EL (cell line): Measurements from ENCODE around the gene RBMS1.

Experiments
- DNase-seq: peaks from one replicate; pipeline ENCODE4 v3.0.0-alpha.2; 2016

The RBMS1 gene

DNA sequence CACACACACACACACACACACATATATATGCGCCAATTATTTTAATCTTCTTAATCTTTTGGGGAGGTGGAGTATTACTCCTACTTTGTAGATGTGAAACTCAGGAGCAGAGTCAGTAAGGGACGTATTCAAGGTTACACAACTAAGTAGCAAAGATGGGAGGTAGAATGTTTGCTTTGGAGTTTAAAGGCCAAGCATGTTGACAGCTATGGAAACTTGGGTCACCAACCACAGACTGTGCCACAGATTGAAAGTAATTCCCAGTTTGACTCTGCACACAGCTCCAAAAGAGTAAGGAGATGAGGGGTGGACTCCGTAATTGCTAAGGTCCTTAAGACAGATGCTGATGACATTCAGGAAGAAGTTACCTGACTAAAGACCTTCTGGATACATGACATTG lies 168.7 kb downstream of the RBMS1 start:
- no peak for DNase-seq

DNA sequence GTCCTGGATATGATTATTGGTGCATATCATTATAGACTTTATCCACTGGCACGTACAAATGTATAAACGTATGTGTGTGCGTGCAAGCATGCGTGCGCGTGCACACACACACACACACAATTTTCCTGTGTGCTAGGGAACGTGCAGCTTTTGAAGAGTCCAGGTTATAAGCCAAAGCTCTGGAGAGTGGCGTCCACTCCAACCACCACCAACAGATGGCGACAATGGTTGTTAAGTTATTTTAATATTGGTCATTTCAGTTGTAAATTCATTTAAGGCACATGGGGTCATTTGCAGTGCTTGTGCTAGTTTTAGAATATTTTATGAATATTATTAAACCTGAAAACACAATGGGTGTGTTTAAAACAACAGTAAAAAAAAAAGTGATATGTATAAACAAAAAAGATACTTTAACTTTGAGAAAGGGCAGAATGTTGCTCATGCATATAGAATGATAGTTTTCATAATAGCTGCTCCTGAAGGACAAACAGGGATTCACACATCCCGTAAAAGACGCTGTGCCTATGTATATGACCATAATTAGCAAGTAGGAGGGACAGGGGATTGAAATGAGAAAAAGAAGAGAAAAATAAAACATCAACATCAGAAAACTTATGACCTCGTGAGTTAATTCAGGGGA lies 169.3 kb downstream of the RBMS1 start:
- DNase-seq = peak; percentile 53

DNA sequence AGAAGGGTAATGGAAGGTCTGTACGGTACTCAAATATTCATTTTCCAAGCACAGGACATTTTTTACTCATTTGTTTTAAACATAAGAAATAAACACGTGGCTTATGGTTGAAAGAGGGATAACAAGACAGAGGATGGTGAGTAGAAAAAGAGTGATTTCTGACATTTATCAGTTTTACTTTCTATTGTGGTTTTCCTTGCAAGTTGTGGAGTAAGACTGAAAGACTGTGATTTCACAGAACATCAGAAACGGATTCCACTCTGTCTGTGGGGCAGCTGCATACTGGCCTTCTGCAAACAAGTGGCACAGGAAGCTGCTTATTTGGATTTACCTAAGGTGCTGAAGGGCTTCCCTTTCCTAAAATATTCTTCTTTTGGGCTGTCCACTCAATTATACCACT lies 171.3 kb downstream of the RBMS1 start:
- no peak for DNase-seq

DNA sequence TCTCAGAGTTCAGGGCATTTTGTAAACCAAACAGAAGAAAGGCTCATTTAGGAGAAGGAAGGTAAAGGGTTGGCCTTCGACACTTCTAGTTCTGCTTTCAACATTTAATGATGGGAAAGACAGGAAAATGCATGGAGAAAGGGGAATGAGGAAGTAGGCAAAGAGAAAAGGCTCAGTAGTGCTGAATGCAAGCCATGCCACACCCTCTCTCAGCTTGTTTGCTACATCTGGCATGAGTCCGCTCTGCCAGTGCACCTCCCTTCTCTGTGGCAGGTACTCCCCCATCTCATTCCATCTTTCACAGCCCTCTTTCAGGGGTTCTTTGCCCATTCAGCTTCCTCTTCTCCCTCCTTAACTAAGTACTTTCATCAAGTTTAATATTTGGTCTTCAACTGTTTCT lies 172.6 kb downstream of the RBMS1 start:
- DNase-seq = no peak

DNA sequence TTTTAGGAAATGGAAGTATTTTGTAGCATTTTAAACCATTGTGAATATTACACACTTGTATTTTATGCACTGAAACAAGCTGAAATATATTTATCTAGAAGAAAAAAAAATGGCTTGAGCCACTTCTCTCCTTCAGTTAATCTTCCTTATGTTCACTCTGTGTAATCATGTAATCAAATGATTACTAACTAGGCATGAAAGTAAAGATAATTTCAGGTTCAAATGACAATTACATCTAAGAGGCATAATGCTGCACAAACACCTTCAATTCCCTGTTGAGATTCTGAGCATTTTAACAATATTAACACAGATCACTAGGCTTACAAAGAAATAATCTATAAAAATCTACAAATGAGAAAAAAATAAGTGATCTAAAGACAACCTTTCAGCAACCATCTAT lies 173.9 kb downstream of the RBMS1 start:
- DNase-seq = no peak

DNA sequence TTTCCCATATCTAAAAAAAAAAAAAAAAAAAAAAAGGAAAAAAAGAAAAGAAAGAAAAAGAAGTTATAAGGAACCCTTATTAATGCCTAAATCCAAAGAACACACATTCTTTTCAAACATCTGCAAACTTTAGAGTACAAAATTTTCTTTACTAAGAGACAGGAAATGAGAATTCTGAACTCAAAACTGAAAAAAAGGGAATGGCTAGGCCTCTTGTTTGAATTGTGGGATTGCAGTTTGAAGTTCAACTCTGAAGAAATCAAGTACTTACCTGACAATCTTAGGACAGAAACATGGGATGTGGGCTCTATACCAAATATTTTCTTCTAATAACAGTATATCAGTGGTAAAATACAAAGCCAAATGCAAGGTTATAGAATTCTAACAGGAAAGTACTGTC lies 175.4 kb downstream of the RBMS1 start:
- DNase-seq = no peak

DNA sequence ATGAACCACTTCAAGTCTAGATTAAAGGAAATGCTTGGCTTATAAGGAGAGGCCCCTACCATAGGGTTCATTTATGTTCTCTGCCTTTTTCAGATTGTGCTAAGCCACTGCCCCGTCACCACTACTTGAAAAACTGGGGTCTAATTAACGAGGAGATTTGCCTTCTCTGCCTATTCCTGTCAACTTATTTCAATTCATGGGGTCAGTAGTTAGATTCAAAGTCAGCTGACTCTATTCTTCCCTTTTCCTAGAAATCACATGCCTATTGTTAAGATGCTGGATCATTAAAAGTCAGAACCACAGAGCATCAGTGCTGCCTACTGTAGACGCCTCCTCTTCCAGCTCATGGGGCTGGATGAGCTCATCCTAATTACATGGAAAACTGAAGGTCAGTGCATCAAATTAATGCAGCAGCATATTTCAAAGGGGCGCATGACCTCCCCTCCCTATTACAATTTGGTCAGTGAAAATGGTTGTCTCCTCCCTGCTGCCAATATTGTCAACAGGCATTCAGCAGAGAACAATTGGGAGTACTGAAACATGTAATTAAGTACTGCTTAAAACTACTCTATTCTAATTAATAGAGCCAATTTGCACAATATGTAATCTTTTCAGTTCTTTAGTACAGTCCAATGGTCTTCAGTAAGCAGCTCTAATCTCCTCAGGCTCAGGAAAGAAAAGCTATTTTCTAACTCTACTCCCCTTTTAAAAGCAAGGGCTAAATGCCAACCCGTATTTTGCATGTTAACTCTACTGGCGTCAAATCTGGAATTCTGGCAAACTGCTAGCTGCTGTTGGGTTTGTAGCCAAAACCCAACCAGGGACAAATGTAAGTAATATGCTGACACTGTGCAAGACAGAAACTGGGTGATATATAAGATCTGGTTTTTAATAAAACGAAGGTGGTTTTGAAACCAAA lies 176.2 kb downstream of the RBMS1 start:
- no peak for DNase-seq

DNA sequence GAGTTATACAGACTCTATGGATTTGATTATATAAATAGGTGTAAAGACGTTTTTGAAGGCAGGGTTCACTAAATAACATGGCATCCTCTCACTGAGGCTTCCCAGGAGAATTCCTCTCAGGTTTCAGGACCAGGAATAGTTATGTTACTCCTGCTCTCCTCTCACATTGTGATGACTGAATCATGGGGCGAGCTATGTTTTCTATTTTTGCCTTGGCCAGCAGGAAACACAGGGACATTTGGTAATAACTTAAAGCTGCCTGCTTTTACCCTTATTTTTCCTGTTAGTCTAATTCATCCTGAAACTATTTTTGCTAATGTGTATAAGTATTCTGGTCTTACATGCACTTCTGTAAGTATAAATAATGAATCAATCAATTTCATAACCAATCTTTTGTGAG lies 178.3 kb downstream of the RBMS1 start:
- peak; percentile 32 for DNase-seq

DNA sequence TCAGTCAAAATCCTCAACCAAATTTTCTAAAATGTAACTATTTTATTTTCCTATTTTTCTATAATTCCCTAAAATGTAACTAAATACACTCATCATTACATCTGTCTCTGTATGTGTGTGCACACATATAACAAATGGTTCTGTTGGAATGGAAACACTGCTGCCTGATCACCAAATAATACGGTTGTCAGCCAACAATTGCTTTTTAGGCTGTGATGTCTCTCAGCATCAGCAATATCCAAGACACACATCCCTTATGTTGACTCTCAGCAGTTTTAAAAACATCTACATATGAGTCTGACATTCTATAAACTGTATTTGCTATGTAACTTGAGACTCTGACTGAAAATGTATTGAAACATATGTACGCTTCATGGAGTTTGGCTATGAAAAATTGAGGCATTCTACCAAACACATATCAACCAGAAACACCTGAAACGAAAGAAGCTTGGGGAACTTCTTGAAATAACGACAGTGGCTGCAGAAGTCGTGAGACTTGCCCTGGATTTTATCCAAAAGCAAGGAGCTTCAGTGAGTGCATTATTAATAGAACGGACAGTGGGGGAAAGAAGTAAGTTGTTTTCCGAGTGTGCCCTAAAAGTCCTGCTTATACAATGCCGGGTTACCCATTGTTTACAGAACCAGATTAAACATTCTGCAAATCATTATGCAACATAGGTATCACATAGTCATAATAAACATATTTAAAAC lies 183.3 kb downstream of the RBMS1 start:
- DNase-seq = no peak

DNA sequence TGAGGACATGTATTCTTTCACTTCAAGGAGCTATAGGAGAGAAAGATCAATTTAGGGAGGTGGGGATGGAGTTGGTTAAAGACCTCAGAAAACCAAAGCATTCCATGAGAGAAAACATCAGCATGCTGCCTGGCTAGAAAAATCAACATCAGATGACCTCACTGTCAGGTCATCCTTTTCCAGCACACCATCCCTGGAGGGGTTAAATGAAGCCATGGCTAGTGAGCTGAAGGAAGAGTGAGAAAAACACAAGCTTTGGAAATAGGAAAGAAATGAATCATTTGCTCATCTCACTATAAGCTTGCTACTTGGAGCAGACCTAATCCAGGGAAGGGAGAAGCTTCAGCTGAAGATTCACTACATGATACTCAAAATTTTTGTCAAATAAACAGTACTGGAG lies 184.0 kb downstream of the RBMS1 start:
- DNase-seq = peak; percentile 81

DNA sequence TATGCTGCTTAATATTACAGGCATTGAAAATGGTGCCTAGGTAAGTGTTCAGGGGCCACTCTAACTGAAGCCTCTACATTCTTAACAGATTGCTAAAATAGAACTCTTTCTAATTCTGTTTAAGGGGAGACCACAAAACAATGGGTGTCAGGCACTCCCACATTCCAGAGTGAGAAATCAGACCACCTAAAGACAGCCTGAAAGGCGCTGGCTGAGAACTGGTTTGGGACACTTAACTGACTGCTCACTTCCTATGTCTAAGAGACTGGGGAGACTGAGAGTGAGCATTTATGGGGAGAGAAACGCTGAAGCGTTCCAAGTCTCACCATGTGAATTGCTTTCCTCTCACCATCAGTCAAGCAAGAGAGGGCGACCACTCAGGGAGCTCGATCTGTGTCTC lies 184.7 kb downstream of the RBMS1 start:
- DNase-seq = peak; percentile 93

DNA sequence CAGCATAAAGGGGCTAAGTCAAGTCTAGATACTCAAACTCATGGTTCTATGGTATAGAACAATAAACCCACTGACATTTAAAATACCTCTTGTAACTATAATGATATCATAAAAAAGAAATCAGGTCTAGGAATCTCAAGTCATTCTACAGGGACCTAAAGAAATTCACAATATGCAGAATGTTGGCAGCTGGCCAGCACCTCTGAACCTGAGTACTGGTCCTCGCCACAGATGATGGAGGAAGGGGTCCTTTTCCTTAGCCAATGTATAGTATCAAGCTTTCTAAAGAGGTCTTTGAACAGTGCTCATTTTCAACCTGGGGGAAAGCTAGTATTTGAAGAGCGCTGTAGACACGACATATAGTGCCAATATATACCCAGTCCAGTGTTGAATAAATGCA lies 185.1 kb downstream of the RBMS1 start:
- peak; percentile 31 for DNase-seq

DNA sequence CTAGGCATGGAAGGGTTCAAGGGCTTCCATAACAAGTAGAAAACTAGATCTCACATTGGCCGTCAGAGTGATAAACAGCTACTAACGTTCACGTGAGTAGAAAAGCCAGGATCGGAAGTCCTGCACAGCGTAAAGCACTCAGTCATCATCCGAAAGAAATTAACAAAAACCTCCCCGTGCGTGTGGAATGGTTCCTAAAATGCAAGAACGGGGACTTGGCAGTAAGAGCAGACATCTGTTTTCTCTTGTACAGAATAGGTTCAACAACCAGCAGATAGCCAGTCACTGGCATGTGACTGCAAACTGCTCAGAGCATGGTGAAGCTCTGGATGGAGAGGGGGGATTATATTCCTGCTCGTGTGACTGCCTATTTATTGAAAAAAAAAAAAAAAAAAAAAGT lies 186.6 kb downstream of the RBMS1 start:
- peak; percentile 72 for DNase-seq

DNA sequence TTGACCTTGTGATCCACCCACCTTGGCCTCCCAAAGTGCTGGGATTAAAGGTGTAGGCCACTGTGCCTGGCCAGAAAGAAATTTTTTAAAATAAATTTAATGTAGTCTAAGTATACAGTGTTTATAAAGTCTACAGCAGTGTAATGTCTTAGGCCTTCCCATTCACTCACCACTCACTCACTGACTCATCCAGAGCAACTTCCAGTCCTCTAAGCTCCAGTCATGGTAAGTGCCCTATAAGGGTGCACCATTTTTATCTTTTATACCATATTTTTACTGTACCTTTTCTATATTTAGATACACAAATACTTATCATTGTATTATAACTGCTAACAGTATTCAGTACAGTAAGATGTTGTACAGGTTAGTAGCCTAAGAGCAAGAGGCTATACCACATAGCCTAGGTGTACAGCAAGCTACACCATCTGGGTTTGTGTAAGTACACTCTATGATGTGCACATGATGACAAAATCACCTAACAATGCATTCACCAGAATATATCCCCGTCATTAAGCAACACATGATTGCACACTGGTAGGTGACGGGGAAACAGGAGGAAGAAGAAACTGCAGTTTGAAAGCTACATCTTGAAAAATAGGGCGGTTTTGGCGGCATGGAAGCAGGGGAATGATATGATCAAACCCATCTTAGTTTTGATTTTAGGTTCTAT lies 188.4 kb downstream of the RBMS1 start:
- DNase-seq = peak; percentile 74

DNA sequence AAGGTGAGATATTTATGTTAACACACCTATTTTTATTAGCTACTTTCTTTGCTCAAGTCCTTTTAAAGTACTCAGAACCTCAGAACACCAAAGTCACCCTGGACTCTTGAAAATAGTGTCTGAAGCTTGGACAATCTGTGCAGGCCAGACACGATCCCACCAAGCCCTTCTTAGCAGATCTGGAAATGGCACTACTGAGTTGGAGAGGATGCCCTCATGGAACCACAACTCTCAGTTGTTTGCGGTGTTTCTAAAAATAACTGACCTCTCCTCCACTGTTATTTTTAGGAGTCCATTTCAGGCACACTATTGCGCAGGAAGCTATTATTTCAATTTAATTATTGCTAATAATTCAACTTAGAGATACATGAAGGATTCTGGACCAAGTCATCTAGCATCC lies 190.1 kb downstream of the RBMS1 start:
- no peak for DNase-seq

DNA sequence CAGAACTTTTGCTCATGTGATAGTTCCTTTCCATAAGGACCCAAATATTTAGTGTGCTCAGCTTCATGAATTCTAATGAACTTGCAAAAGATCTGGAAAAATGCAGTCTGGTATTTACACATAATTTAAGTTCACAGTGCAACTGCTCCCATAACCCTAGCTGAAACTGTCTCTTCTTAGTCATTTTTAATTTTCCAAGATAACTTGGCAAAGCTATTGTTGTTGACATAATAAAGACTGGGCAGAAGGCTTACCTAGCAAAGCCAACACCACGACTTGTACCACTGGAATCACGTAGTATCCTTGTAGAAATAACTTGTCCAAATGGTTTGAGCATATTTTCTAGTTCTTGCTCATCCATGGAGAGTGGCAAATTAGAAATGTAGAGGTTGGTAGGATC lies 190.5 kb downstream of the RBMS1 start:
- DNase-seq = no peak

DNA sequence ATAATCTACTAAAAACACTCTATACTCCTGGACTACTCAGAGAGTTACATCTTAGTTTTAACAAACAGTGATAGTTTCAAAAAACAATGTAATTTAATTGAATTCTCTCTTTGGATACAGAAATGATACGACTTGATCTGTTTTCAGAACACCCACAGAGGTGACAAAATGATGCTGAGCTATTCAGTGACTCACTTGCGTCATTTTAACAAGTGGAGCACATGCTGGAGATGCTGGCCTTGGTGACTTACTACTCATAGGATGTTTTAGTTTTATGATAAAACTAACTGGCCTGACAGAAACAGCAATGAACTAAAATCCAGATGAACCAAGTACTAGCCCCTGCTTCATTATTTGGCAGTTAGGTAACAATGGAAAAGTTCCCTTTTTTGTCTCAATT lies 192.2 kb downstream of the RBMS1 start:
- peak; percentile 47 for DNase-seq

DNA sequence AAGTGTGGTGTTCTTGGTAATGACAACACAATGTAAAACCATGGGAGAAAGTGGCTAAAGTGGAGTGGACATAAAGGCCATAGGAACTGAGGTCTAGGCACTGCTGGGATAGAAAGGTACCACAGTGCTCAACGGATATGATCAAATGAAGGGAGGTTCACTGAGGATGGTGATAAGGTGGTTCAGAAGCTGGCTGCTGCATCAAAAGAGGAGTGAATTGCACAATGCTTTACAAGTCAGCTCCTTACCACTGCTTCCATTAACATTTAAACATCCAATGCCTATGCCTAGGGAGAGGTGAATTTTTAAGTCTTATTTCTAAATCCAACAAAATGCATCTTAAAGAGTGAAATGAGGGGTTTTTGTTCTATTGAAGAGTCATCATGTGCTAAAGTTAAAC lies 193.4 kb downstream of the RBMS1 start:
- no peak for DNase-seq

DNA sequence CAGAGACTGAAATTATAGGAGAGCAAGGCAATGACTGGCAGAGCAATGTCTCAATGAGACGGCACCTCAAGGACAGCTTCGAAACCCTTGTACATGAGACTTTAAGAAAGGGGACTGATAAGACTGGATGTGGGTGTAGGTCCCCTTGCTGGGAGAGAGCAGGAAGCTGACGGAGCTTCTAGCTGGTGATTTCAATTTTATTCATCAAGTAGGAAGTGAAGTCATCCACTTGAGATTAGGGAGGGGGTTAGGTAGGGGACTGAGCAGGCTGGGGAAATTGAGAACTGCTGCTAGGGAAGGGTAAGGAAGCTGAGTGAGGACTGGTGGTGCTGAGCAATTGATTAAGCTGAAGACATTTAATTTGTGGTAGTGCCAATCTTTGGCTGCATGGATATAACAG lies 194.1 kb downstream of the RBMS1 start:
- peak; percentile 63 for DNase-seq

DNA sequence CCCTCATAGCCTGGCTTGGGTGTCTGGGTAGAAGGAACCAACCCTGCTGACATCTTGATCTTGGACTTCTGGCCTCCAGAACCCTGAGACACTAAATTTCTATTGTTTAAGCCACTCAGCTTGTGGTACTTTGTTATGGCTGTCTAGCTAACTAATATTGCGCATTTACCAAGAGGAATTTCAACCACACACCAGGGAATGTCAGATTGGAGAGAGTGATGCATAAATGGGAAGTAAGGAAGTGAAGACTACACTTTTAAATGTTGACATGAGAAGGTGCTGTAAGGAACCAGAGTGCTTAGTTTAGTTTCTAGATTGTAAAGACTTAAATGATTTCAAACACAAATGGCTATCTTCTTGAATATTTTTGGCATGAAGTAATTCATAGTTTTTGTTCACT lies 194.6 kb downstream of the RBMS1 start:
- peak; percentile 42 for DNase-seq

DNA sequence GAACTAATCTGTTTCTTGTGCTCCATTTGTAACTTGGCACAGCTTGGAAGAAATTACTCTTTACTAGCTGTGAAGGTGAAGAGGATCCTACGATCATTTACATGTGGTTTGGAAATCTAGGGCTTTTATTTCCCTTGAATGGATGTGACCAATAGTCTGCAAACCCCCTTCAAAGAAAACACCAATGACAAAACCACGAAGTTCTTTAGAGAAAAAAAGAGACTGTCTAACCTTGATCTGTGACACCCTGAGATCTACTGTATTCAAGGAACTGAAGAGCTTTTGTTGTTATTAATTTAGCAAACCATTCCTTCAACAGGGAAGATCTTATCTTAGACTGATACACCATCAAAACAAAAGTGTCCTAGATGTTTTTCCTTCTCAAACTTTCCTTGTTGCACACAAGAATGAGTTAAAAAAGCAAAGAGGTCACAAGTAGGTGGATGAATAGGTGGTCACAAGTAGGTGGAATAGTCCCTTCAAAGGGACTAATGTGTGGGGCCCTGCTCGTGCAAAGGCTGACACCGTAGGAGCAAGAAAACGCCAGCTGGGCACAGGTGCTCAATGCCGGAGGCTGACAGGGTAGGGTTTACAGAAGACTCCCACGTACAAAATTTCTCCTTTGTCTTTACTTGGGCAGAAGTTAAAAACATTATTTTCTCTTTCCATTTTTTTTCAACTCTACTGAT lies 197.9 kb downstream of the RBMS1 start:
- DNase-seq = no peak

DNA sequence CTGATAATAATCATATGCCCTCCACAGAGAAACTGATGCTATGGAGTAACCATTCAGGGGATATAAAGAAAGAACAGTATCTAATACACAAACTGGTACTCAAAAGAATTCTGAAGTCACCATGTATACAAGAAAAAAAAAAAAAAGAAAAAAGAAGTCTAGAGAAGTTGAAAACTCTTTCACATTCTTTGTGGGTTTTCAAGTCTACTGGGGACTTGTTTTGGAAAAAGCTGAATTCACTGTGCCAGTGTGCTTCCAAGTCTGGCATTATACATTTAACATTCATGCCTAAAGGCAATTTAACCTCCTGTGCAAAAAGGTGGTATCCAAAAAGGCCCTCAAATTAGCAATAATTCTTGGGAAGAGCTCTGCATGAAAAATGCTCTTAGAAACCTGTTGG lies 198.7 kb downstream of the RBMS1 start:
- no peak for DNase-seq

DNA sequence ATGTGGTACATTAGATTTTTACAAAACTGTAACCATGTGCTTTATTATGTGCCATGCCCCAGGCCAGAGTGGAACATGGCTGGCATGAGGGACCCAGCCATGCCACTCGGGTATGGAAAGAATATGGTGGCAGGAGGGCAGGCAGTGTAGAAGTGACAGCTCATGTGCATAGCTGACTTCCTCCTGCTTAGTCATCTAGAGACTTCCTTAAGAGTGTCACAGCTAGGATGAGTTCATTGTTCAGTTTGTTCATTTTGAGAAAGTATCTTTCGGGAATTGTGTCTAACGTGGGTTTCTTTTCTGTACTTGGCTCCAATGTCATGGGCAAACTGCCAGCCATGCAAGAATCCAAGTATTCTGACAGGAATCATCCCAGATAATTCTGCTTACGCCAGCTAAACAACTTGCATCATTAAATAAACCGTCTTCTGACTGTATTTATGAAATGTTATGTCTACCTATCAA lies 199.2 kb downstream of the RBMS1 start:
- peak; percentile 85 for DNase-seq
